Measurements from ENCODE around the gene RERE.
"Not testable (repeated sequence)": the region's sequence is repeated elsewhere in the genome, so short reads cannot be mapped to it uniquely, and the experiment has no call there.

The RERE gene

DNA sequence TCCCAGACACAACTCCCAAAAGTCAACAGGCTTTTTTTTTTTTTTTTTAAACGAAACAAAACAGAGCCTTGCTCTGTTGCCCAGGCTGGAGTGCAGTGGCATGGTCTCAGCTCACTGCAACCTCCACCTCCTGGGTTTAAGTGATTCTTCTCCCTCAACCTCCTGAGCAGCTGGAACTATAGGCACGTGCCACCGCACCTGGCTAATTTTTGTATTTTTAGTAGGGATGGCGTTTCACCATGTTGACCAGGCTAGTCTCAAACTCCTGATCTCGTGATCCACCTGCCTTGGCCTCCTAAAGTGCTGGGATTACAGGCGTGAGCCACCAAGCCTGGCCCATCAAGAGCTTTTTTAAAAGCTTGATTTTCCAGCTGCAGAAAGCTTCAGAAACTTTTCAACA, 437.1 kb downstream of the RERE start:
- not testable (repeated sequence) for DNase-seq (ENCODE audit: low read depth)

DNA sequence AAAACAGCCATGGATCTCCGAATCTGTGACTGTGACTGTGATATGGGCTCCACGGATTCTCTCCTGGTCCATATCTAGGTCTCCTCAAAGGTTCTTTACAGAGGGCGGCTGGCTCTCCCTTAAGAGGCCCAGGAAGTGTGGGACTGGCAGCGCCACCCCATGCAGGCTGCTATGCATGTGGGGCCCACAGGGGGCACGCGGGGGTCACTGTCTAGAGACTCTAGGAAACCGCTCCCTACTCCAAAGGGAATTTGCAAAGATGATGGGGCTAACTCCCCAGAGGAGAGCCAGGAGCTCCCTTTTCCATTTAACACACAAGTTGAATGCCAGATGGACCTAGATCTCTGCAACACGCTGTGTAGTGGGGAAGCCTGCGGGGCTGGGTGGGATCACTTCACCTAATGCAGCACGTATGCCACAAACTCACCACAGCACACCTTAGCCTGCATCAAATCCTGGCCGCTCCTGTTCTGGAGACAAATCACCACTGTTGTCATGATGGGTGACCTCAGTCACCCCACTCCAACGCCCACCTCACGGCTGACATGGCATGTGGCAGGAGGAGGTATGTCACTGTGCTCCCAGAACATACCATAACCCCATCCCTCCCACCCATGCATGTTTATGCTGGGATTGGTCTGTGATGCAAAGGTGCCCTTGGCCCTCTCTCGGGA, 437.8 kb downstream of the RERE start:
- no peak for DNase-seq (ENCODE audit: low read depth)

DNA sequence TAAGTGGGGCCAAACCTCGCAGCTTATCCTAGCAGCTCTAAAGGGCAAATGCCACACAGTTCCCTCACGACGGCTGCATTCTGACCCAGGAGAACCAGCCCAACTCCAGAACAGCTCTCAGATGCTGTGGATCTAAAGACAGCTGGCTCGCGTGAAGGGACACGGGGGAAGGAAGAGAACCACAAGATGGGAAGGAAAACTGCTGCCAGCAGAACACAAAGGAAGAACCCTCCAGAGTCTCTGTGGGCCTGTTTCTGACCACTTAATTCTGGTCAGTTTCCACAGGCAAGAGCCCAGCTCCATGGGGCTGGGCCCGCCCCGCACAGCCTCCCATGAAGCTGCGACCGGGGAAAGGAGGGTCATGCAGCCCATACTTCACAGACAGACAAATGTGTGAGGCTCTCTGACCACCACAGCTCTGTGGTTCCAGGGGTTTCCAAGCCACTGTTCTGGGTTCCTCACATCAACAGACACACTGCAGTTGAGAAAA, 438.4 kb downstream of the RERE start:
- DNase-seq (ENCODE audit: low read depth) = no peak

GRCh38 chr1:8378178-8378577, 439.3 kb downstream of the RERE start:
- no peak for DNase-seq (ENCODE audit: low read depth)

DNA sequence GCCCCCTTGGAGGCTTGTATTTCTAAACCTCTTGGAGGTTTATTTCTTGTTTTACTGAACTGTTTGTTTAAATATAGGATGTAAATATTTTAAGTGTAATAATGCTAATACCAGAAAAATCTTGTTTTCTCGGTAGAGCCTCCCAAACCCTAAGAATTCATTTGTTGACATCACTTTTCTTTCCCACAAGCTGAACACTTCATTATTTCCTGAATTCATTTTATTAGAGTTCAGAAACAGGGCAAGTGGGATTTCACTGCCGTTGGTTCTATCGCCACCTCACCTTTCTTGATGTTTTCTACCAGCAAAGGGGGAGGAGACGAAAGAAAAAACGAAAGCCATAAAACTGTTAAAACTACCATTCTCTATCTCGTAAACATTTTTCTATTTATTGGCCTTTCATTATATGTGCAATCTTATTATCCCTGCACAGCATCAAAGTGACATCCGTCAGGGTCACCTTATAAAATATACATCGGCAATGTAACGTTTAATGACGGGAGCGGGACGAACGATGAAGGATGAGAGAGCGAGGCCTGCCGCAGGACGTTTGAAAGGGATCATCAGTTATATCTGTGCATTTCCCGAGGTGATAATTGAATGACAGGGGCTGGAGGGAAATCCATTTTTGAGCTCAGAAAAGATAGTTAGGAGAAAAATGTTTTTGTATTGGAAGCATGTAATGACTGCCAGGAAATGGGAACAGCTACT, 440.0 kb downstream of the RERE start:
- DNase-seq (ENCODE audit: low read depth) = no peak

- DNase-seq (ENCODE audit: low read depth) = no peak
These were observed 441.0 kb downstream of the RERE start for GRCh38 chr1:8376358-8376840.

- DNase-seq (ENCODE audit: low read depth) = no peak
These were observed 442.6 kb downstream of the RERE start for GRCh38 chr1:8374812-8375211.

- DNase-seq (ENCODE audit: low read depth) = no peak
These were observed 443.1 kb downstream of the RERE start for GRCh38 chr1:8374356-8374755.

GRCh38 chr1:8373581-8374241, 443.7 kb downstream of the RERE start:
- no peak for DNase-seq (ENCODE audit: low read depth)

DNA sequence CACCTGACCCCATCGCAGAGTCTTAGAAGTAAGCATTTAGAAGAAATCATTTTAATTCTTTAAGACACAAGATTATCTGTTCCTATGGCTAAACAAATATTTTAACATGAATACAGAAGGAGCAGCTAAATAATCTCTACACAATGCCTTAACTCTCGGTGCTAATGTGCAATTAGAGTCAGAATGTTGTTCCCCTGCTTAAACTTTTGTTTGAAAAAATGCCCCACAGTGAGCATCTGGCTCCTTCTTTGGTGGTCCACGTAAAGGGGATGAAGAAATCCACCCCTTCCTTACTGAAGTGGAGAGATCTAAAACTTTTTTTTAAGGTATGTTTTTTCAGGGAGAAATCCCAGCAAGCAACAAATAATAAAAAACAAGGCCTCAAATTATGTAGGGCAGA, 444.3 kb downstream of the RERE start:
- DNase-seq (ENCODE audit: low read depth) = no peak

DNA sequence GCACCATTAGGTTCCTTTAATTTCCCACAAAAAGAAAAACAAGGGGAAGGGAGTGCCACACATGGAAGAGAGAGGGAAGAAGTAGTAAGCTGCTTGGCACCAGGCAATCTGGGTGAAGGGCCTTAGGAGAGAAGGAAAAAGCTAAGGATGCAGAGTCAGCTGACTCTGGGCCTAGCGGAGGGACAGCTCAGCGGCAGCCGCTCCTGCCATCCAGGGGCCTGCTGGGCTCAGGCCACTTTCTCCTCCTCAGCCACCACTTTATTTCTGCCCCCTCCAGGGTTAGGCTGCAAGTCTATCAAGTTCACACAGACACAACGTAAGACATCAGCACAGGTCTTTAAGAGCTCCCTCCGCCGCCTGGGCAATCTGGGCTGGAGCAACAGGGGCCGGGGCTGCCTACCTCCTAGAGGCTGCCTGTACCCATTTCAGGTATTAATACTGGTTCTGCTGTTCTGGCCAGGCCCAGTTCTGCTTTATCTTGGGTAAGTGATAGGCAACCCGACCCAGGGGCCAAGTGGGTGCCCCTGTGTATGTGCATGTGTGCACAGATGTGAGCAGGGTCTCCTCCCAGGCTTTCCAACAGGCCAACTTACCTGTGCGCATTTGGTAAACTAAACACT, 446.0 kb downstream of the RERE start:
- no peak for DNase-seq (ENCODE audit: low read depth)

DNA sequence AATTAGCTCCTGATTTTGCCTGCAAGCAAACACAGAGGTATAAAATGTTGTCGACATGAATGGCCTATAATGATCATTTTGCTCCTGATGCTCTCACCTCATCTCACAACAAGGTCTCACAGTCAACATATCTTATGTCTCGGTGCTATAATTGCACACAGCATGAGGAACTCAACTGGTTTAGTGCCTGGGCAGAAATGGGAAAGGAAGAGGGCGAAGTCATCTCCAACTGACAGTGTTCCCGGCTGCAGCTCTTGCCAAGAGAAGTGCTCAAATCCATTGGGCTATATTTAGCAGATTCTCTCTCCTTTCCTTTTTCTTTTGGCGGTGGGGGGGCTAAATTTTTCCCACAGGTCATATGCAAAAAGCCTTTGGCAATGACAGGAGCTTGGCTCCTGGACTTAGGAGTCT, 446.5 kb downstream of the RERE start:
- DNase-seq (ENCODE audit: low read depth) = no peak

DNA sequence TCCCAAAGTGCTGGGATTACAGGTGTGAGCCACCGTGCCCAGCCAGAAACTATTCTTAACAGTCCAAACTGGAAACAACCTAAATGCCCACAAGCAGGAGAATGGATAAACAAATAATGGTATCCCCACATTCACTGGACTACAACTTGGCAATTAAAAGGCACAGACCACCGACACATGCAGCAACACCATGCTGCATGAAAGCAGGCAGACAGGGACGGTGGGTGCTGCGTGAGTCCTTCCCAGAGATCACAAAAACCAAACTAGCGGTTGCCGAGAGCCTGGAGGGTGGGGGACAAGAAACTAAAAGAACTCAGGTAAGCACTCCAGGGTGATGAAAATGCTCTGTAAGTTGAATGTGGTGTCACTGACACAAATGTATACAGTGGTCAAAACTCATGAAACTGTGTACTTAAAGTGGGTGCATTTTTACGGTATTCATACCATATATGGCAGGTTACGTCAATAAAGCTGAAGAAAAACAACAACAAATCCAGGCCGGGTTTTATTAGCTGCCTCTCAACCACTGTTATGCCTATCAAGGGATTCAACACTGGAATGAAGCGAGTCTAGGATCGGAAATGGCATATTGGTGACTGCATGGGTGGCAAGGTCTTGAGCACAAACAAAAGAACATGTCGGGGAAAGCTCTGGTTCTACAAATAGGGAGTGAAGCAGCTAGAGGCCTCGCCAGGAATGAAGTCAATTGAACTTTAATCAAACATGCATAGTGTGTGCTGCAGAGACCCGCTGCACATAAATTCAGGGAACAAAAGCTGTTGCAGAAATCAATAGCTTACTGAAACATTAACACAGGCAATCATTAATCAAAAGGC, 447.2 kb downstream of the RERE start:
- no peak for DNase-seq (ENCODE audit: low read depth)

GRCh38 chr1:8368956-8369639, 448.3 kb downstream of the RERE start:
- DNase-seq (ENCODE audit: low read depth) = no peak

DNA sequence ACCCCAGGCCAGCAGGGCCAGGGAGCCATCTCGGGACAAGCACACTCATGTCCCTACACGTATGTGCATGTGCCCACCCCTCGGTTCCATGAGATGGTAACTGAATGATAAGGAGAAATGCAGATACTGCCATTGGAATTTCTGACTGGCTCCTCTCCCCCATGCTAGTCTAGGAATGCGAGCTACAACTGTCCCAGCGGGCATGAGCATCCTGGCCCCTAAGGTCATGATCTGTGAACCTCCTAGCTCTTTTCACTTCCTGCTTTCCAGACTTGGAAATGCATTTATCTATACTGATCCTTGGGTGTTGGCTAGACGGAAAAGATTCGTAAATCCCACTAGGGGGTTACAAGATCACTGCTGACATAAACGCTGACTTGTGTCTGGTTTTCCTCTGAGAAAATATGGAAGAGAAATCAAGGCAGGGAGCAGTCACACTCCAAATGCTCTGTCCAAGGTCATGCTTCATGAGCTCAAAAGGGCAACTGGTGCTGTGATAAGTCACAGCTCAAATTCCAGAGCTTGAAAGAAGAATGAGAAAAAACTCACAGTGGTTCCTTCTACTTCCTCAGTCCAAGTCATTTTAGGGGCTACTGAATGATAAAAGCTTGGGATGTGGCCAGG, 449.8 kb downstream of the RERE start:
- no peak for DNase-seq (ENCODE audit: low read depth)

GRCh38 chr1:8365661-8366362, 451.6 kb downstream of the RERE start:
- DNase-seq (ENCODE audit: low read depth) = no peak

- no peak for DNase-seq (ENCODE audit: low read depth)
These were observed 452.7 kb downstream of the RERE start for GRCh38 chr1:8364528-8365442.

DNA sequence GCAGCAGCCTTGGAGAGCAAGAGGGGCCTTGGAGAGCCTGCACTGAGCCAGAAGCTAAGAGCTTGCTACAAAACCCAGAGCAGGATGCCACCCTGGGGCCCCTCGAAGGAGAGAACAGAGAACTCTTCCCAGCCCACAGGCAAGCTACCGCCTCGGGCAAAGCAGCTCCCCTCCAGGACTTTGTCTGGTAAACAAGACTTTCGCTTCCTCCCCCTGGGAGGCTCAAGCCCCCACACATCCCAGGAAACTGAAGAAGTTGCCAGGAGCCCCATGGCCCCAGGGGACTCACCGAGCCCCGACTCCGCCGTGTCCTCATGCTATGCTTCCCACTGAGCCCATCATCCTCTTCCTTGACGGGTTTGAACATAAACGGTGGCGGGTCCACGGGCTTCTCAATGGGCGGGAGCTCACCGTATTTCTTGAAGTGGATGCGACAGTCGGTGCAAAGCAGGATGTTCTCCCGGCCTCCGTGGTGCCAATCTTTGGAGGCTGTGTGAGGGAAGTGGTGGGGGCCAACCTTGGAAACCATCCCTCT, 453.6 kb downstream of the RERE start:
- DNase-seq (ENCODE audit: low read depth) = no peak

All from stimulated activated CD4-positive, alpha-beta T cell treated with anti-CD3 and anti-CD28 coated beads, Interleukin-2, amount 100 ng/mL, for 4 hours (primary cell).